PC-9 (cell line): ENCODE results near the gene ASCC3.

ENCODE experiments used
- EZH2 ChIP-seq: fragments of 200-600 bp; sonication (generic); IDR thresholded peaks from 2 replicates; pipeline ENCODE4 v1.8.0; 2017; ENCODE audit warnings: antibody characterized with exemption, low read depth
- TF ChIP-seq, protein P1 (sequence below): fragments of 200-600 bp; sonication (generic); conservative IDR thresholded peaks from 2 replicates; pipeline ENCODE4 v1.6.1; 2017; ENCODE audit warnings: mixed run types, antibody characterized with exemption, mild to moderate bottlenecking, moderate library complexity

DNA sequence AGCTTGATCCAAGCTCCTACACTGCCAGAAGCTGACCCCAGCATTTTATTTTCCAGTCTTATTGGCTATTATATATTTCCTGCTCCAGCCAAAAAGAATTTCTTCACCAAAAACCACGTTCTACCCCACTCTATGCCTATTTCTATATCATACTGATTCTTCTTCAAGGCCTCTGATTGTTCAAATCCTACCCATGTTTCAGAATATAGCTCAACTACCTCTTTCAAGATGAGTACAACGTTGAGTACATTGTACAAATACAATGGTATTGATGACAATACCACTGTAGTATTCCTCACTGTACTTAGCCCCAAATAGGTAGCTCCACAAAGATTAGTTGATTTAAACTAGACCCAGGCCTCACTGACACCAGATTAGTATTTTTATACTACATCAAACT, 31.0 kb downstream of the ASCC3 start:
- TF ChIP-seq, protein P1, sequence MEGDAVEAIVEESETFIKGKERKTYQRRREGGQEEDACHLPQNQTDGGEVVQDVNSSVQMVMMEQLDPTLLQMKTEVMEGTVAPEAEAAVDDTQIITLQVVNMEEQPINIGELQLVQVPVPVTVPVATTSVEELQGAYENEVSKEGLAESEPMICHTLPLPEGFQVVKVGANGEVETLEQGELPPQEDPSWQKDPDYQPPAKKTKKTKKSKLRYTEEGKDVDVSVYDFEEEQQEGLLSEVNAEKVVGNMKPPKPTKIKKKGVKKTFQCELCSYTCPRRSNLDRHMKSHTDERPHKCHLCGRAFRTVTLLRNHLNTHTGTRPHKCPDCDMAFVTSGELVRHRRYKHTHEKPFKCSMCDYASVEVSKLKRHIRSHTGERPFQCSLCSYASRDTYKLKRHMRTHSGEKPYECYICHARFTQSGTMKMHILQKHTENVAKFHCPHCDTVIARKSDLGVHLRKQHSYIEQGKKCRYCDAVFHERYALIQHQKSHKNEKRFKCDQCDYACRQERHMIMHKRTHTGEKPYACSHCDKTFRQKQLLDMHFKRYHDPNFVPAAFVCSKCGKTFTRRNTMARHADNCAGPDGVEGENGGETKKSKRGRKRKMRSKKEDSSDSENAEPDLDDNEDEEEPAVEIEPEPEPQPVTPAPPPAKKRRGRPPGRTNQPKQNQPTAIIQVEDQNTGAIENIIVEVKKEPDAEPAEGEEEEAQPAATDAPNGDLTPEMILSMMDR = no peak
- TF ChIP-seq EZH2 = no peak
